Ishikawa (cell line): ENCODE data around the gene IFT43.

Experiments used
- EGR1 ChIP-seq: IDR thresholded peaks from 2 replicates; pipeline ENCODE4 v1.6.1; 2012
- EP300 ChIP-seq: IDR thresholded peaks from 2 replicates; pipeline ENCODE4 v1.6.1; 2012; ENCODE audit warnings: borderline replicate concordance
- FOXM1 ChIP-seq: IDR thresholded peaks from 2 replicates; pipeline ENCODE4 v1.6.1; 2012; ENCODE audit warnings: low read depth, borderline replicate concordance
- NFIC ChIP-seq: IDR thresholded peaks from 2 replicates; pipeline ENCODE4 v1.6.1; 2012
- RAD21 ChIP-seq: IDR thresholded peaks from 2 replicates; pipeline ENCODE4 v1.6.1; 2012; ENCODE audit warnings: low read depth
- TAF1 ChIP-seq: IDR thresholded peaks from 2 replicates; pipeline ENCODE4 v1.6.1; 2012; ENCODE audit warnings: low read depth, mild to moderate bottlenecking
- TCF12 ChIP-seq: IDR thresholded peaks from 2 replicates; pipeline ENCODE4 v1.6.1; 2012; ENCODE audit warnings: low read depth
- TEAD4 ChIP-seq: IDR thresholded peaks from 2 replicates; pipeline ENCODE4 v1.6.1; 2012
- YY1 ChIP-seq: IDR thresholded peaks from 2 replicates; pipeline ENCODE4 v1.6.1; 2012; ENCODE audit warnings: low read depth
- TF ChIP-seq, protein P1 (sequence below): IDR thresholded peaks from 2 replicates; pipeline ENCODE4 v1.6.1; 2012; ENCODE audit warnings: low read depth, mild to moderate bottlenecking

DNA sequence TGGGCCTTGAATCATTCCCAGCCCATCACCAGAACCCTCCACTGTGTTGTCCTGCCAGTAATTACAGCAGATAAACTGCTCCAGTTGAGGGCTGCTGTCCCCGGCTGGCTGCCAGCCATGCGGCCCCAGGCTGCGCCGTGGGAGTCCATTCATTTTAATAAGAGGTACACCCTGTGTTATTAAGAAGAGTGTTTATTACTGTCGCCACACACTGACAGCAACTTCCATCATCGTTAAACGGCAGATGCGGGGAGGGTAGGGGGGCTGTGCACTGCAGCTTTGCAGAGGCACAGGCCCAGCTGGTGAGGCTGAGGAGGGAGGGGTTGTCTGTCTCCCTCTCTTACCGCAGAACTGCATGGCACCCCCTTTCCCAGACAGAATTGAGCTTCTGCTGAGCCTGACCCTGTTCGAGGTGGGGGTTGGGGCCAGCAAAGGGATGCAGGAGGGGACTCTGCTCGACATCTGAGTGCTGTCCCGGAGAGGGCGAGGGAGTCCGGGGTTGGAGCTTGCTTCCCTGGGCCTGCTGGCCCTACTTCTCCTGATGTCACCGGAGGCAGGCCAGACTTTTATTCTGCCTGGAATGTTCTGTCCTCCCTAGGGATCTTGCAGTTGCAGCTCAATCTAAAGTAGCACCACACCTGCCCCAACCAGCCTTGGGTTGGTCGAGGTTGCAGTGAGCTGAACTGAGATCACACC lies 132.4 kb downstream of the IFT43 start:
- TF ChIP-seq YY1 (no peak), EP300 (no peak), TCF12 (no peak), NFIC (no peak), RAD21 (no peak), EGR1 (no peak), FOXM1 (no peak), TAF1 (no peak), TEAD4 (no peak)
- TF ChIP-seq, protein P1, sequence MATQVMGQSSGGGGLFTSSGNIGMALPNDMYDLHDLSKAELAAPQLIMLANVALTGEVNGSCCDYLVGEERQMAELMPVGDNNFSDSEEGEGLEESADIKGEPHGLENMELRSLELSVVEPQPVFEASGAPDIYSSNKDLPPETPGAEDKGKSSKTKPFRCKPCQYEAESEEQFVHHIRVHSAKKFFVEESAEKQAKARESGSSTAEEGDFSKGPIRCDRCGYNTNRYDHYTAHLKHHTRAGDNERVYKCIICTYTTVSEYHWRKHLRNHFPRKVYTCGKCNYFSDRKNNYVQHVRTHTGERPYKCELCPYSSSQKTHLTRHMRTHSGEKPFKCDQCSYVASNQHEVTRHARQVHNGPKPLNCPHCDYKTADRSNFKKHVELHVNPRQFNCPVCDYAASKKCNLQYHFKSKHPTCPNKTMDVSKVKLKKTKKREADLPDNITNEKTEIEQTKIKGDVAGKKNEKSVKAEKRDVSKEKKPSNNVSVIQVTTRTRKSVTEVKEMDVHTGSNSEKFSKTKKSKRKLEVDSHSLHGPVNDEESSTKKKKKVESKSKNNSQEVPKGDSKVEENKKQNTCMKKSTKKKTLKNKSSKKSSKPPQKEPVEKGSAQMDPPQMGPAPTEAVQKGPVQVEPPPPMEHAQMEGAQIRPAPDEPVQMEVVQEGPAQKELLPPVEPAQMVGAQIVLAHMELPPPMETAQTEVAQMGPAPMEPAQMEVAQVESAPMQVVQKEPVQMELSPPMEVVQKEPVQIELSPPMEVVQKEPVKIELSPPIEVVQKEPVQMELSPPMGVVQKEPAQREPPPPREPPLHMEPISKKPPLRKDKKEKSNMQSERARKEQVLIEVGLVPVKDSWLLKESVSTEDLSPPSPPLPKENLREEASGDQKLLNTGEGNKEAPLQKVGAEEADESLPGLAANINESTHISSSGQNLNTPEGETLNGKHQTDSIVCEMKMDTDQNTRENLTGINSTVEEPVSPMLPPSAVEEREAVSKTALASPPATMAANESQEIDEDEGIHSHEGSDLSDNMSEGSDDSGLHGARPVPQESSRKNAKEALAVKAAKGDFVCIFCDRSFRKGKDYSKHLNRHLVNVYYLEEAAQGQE: no peak
